DMS153 treated with DMSO at 0.1 percent for 48 hours (cell line): ENCODE measurements around the gene CUZD1.

Experiments
- DNase-seq: peaks from one replicate; lab custom pipeline; 2025; ENCODE audit not compliant: unreplicated experiment; lab: John Stamatoyannopoulos, UW

The CUZD1 gene

DNA sequence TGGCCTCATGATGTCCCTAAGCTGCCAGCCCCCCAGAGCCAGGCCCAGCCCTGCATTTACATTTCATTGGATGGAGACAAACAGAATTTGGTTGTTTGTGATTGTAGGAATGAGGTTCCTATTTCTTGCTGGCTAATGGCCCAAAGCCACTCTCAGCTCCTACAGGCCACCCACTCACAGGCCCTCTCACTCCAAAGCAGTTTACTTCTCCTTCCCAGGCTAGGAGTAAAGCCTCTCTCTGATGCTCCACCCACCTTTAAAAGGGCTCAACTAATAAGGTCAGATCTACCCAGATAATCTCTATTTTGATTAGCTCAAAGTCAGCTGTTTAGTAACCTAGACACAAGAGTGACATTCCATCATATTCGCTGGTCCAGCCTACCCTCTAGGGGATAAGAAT is 11.2 kb upstream of the CUZD1 start:
- DNase-seq, result no peak

GRCh38 chr10:122855745-122856144 is 10.1 kb upstream of the CUZD1 start:
- no peak for DNase-seq

- no peak for DNase-seq
These were observed 9.0 kb upstream of the CUZD1 start for GRCh38 chr10:122854648-122855047.

GRCh38 chr10:122853665-122854313 is 8.1 kb upstream of the CUZD1 start:
- no peak for DNase-seq

DNA sequence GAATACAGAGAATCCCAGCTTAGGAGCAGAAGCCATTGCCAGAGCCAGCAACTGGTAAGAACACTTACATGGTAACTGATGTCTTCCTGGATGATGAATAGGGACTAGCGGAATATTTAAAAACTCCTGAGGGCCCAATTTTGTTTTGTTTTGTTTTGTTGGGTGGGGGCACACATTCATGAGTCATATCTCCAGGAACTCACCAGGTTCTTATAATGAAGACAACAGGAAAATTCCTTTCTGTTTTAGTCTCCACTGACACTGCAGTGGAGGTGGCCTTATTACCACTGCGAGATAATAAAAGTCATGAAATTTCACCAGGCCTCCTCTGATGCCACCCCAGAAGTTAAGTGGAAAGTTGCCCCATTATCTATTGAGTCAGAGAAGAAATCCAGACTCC is 6.6 kb upstream of the CUZD1 start:
- no peak for DNase-seq

GRCh38 chr10:122850705-122851640 is 5.3 kb upstream of the CUZD1 start:
- no peak for DNase-seq

- DNase-seq, result no peak
These were observed 4.4 kb upstream of the CUZD1 start for GRCh38 chr10:122849900-122850605.

GRCh38 chr10:122849090-122849489 is 3.4 kb upstream of the CUZD1 start:
- no peak for DNase-seq

GRCh38 chr10:122847782-122848604 is 2.3 kb upstream of the CUZD1 start:
- peak; percentile 4 for DNase-seq

GRCh38 chr10:122844146-122844545 is 1.5 kb downstream of the CUZD1 start:
- no peak for DNase-seq

DNA sequence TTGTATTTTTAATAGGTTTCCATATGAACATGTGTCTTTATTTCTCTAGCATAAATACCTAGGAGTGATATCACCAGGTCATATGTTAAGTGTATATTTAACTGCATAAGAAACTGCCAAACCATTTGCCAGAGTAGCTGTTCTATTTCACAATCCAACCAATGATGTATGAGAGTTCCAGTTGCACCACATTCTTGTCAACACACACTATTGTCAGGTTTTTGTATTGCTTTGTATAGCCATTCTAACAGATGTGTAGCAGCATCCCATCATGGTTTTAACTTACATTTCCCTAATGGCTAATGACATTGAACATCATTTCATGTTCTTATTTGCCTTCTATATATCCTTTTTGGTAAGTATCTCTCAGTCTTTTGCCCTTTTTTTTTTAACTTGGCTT is 4.1 kb downstream of the CUZD1 start:
- DNase-seq, result no peak

DNA sequence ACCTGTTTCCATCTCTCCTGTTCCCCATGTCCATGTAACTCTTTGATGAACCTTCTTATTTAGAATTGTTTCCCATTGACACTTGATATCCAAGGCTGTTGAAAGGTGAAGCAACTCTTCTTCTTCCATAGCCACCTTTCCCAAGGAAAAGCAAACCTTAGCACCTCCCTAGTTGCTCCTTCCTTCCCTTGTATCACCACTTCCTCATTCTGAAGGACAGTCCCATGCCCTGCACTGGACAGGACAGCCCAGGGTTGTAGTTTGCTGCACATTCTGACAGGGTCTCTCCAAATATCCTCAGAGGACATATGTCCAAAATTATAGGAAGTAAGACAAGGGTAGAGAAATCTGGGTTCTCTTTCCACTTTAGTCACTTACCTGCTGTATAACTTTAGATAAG is 6.2 kb downstream of the CUZD1 start:
- no peak for DNase-seq

DNA sequence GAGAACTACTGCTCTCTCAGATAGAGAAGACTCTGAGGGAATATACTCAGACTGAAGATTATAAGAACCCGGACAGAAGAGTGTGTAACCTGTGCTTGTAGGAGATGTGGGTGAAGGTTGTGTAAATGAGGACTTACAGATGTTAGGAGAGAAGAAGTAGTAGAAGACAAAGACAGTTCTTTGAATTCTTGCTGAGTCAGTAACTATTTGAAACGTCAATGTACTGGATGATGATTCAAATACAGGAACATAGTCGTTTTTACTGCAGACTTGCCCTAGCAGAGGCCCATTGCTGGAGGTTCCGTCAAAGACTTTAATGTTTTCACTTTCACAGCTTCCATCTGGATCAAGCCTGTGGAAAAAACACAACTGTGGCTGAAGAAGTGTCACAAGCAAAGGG is 6.8 kb downstream of the CUZD1 start:
- DNase-seq, result no peak

DNA sequence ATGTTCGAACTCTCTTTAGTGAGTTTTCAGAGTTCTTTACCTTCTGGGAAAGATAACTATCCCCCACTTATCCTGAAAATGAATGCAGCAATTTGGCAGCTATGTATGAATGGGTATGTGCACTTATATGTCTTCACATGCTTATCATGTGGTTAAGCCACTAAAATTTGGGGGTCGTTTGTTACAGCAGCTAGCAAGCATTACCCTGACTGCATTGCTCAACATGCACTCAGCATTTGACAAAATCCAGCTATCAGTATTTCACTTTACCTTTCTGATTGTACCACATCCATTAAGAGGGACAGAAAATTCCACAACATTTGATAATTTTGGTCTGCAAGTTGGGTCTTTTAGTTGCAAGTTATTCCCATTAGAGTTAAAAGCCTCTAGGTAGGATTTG is 9.7 kb downstream of the CUZD1 start:
- DNase-seq, result no peak

GRCh38 chr10:122830965-122831353 is 14.7 kb downstream of the CUZD1 start:
- no peak for DNase-seq

DNA sequence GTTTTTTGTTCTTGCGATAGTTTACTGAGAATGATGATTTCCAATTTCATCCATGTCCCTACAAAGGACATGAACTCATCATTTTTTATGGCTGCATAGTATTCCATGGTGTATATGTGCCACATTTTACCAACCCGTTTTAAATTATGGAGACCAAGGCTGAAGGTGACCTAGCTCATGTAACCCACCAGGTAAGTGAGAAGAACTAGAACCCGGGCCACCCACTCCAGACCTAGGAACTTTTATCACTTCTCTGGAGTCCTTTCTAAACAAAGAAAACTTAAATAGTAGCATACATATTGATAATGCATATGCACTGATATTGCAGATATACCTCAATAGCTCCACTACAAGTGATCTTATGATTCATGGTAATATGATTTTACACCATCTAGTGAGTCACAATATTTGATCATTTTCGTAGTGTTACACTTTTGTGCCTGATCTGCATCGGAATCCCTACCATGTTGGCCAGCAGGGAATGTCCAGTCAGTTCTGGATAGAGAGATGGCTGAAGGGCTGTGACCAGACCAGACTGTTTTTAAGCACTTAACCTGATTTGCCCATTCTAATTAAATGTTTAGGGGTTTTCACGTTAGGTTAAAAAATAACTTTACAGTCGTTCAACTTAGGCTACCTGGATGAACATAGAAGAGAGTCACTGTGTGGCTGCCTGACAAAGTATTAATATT is 15.2 kb downstream of the CUZD1 start:
- DNase-seq, result no peak

DNA sequence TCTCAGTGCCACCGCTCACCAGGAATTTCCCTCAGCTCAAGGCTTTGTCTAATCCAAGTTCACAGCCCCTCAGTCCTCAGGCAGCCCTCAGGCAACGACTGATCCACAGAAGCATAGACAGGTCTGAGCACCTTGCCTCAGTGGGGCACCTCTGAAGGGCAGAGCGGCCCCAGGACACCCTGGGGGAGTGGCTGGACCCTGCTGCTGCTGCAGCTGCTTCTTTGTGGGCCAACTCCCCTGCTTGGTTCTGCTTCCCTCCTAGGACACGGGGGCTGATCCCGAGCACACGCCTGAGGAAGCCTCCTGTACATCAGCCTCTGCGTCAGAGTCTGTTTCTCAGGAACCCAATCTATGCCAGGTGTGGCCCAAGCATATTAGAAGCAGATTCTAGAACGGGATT is 16.2 kb downstream of the CUZD1 start:
- DNase-seq, result no peak

DNA sequence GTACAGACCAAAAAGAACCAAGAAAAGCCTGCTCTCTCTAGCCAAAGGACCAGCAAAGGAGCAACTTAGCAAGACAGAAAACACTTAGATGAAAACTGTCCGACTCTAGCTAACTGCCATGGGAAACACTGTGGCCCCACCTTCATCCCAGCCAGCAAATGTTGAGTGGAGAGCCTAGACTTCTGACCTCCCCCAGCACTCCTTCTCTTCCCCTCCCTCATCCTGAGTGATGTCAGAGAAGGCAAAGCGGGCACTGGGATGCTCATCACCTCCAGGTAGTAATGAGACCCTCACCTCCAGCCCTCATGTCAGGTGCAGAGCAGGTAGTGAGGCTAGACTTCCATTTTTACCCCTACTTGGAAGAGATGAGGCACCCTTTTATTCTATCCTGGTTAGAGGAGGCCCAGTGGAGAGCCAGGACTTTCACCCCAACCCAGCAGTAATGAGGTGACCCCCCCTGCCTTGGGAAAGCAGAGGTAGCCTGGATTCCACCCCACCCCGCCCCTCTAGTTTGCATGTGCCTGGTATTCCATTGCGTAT is 16.9 kb downstream of the CUZD1 start:
- DNase-seq, result no peak

DNA sequence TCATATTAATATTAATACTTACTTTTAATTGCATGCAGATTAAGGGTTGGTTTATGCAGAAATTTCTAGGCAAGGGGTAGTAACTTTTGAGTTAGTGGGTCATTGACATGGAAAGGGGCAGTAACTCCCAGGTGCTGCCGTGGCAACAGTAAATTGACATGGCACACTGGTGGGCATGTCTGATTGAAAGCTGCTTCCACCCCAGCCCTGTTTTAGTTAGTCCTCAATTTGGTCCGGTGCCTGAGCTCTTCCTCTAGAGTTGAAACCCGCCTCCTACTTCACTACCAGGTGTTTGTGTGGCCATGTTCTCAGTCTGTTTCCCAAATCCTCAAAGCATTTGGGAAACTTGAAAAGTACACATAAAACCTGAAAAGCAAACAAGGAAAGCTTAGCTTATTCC is 18.4 kb downstream of the CUZD1 start:
- no peak for DNase-seq
